Tibial artery (tissue), 4 donors: ENCODE data around the gene HCRTR1.

Source experiments
- DNase-seq, 2 donors: peaks; one replicate each; pipeline ENCODE4 v3.0.0-alpha.2; 2019
- H3K27ac ChIP-seq, 2 donors: fragments of 200-600 bp; sonication (generic) in 1 of 2; 1 replicate in 1 of 2; 2 replicates in 1 of 2; pipeline ENCODE4 v1.5.1; 2018 to 2019; ENCODE audit warnings: mild to moderate bottlenecking in 1 of 2
- H3K27me3 ChIP-seq, 2 donors: fragments of 200-600 bp; sonication (generic) in 1 of 2; one replicate each; pipeline versions ENCODE4 v1.5.1 to v1.6.0; 2016 to 2019
- H3K36me3 ChIP-seq, 3 donors: fragments of 200-600 bp; sonication (generic) in 2 of 3; one replicate each; pipeline ENCODE4 v1.5.1; 2016 to 2019; ENCODE audit warnings: mild to moderate bottlenecking in 2 of 3
- H3K4me1 ChIP-seq, 4 donors: fragments of 200-600 bp; sonication (generic) in 2 of 4; 1 replicate in 3 of 4; 2 replicates in 1 of 4; pipeline ENCODE4 v1.5.1; 2016 to 2019
- H3K4me3 ChIP-seq, 2 donors: fragments of 200-600 bp; sonication (generic) in 1 of 2; 1 replicate in 1 of 2; 2 replicates in 1 of 2; pipeline ENCODE4 v1.5.1; 2018 to 2019; ENCODE audit warnings: mild to moderate bottlenecking in 2 of 2
- H3K9me3 ChIP-seq, 3 donors: fragments of 200-600 bp; sonication (generic) in 1 of 3; one replicate each; pipeline ENCODE4 v1.5.1; 2016 to 2019
- intact Hi-C: fragments of 100-400 bp; cut with DNase I; formaldehyde crosslinking; loops from one replicate; pipeline ENCODE4 v1.15.0; 2023; ENCODE audit warnings: low total_unique reads
- TF ChIP-seq, protein P1 (sequence below), 2 experiments: fragments of 200-600 bp in 1 of 2; fragments of 450-650 bp in 1 of 2; IDR thresholded peaks; one replicate each; pipeline ENCODE4 v1.5.1; 2017 to 2019; ENCODE audit warnings: antibody characterized with exemption in 2 of 2, mild to moderate bottlenecking in 1 of 2, moderate library complexity in 1 of 2

HCRTR1 gene

DNA sequence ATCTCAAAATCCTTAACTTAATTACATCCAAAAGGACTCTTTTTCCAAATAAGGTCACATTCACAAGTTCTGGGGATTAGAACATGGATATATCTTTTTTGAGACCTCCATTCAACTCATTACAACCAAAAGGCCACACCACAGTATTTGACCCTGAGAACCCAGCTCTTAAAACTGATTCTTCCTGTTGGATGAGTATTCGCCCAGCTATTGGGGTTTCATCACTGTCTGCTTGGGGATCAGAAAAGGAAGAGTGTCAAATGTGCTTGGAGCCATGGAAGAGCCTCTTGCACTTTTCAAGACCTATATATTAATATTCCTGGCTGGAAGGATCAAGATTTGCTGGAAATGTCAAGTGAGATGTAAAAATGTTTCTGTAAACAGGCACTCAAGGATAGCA lies 46.6 kb upstream of the HCRTR1 start:
- TF ChIP-seq, protein P1, sequence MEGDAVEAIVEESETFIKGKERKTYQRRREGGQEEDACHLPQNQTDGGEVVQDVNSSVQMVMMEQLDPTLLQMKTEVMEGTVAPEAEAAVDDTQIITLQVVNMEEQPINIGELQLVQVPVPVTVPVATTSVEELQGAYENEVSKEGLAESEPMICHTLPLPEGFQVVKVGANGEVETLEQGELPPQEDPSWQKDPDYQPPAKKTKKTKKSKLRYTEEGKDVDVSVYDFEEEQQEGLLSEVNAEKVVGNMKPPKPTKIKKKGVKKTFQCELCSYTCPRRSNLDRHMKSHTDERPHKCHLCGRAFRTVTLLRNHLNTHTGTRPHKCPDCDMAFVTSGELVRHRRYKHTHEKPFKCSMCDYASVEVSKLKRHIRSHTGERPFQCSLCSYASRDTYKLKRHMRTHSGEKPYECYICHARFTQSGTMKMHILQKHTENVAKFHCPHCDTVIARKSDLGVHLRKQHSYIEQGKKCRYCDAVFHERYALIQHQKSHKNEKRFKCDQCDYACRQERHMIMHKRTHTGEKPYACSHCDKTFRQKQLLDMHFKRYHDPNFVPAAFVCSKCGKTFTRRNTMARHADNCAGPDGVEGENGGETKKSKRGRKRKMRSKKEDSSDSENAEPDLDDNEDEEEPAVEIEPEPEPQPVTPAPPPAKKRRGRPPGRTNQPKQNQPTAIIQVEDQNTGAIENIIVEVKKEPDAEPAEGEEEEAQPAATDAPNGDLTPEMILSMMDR (IDR thresholded peaks at IDR 0.05) = no peak
- H3K4me1 ChIP-seq = peaks cover 0 to 85% (median 67%) of the 10 kb centered on the region in 4 donors
- H3K36me3 ChIP-seq = no peaks in the 10 kb centered on the region
- intact Hi-C loops = no loop called here
- H3K4me3 ChIP-seq = no peak overlapping the region
- H3K27me3 ChIP-seq = no peaks in the 10 kb centered on the region
- no peaks in the 10 kb centered on the region for H3K9me3 ChIP-seq
- peak overlapping the region; percentile 87 to 91 for H3K27ac ChIP-seq
- no peak for DNase-seq

DNA sequence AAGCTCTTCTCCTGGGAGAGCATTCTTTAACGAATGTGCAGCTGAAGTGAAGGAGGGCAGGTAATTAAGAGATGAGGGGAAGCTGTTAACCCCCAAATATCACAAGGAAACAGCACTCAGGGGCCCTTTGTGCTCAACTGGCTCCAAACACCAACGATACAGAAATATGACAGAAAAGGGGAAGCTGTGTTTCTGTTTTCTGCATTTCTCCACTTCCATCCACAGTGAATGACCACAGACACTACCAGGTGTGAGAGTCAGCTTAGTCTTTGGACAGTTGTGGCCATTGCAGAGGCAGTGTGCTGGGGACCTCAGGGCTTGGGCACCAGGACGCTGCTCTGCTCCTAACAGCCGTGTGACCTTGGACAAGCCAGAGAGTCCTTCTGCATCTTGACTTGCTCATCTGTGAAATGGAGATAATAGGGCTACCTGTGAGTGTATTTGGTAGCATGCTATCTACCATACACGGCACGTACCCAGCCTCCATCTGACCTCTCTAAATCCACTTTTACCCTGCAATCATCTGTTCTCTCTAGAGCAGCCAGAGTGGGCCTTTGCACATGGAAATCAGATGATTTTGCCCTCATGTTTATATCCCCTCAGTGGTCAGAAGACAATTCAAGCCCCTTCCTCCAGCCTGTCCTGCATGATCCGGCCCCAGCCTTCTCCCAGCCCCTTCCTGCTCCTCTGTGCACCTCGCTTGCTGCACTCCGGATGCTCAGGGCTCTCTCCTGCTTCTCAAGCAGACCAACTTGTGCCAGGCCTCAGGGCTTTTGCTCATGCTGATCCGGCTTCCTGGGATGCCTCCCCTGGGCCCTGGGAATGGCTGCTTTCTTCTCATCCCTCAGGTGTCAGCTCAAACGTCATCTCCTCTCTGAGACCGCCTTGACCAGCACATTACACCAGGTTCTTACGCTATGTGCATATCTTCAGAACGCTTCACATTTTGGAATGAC lies 45.9 kb upstream of the HCRTR1 start:
- TF ChIP-seq, protein P1 (IDR thresholded peaks at IDR 0.05) = no peak
- H3K4me3 ChIP-seq = no peak overlapping the region
- H3K4me1 ChIP-seq = peaks cover 0 to 88% (median 69%) of the 10 kb centered on the region in 4 donors
- no peaks in the 10 kb centered on the region for H3K27me3 ChIP-seq
- H3K36me3 ChIP-seq = no peaks in the 10 kb centered on the region
- no peaks in the 10 kb centered on the region for H3K9me3 ChIP-seq
- DNase-seq = peak in 1 of 2 donors; percentile 9
- intact Hi-C loops = no loop called here
- H3K27ac ChIP-seq = peak overlapping the region; percentile 87 to 91

DNA sequence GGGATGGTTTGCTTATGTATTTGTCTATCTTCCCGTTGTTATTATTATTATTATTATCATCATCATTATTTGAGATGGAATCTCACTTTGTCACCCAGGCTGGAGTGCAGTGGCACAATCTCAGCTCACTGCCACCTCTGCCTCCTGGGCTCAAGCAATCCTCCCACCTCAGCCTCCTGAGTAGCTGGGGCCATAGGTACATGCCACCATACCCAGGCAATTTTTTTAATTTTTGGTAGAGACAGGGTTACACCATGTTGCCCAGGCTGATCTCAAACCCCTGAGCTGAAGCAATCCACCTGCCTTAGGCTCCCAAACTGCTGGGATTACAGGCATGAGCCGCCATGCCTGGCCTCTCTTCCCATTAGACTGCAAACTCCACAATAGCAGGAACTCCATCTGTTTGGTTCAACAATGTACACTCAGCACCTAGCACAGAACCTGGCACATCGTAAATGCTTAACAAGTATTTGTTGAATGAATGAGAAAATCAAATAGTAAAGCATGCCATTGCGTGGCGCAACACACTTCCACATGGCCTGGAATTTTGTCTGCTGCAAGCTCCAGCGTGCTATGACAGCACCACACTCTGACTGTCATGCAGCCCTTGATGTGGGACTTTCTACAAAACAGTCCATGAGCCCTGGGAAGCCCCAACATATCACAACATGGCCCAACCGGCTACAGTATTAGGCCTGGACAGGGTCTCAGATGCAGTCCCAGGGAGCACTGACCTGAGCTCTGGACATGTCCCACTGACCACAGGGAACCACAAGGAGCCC lies 45.0 kb upstream of the HCRTR1 start:
- no peaks in the 10 kb centered on the region for H3K36me3 ChIP-seq
- peak in 1 of 2 donors; percentile 16 for DNase-seq
- H3K4me1 ChIP-seq = peaks cover 0 to 81% (median 65%) of the 10 kb centered on the region in 4 donors
- intact Hi-C loops = no loop called here
- H3K9me3 ChIP-seq = no peaks in the 10 kb centered on the region
- no peaks in the 10 kb centered on the region for H3K27me3 ChIP-seq
- TF ChIP-seq, protein P1 (IDR thresholded peaks at IDR 0.05) = no peak
- peak overlapping the region; percentile 87 to 91 for H3K27ac ChIP-seq
- no peak overlapping the region for H3K4me3 ChIP-seq

DNA sequence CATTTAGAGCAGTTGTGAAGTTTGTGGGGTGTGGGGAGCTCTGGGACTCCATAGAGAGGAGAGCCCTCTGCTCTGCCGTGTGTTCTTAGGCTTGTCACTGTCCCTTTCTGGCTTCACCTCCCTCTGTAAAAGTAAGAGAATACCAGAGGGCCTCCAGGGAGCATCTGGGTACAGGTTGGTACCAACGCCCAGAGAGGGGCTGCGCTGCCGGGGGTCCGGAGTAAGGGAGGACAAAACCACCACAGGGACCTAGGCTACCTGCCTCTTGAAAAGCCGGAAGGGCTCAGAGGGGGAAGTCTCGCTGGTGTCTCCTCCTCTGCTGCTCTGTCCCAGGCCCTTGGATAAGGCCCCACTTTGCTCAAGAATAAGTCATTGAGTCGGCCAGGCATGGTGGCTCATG lies 44.2 kb upstream of the HCRTR1 start:
- TF ChIP-seq, protein P1 (IDR thresholded peaks at IDR 0.05) = no peak
- intact Hi-C loops = no loop called here
- Histone ChIP-seq H3K4me1 (peaks cover 0 to 73% (median 58%) of the 10 kb centered on the region in 4 donors), H3K36me3 (no peaks in the 10 kb centered on the region), H3K27me3 (no peaks in the 10 kb centered on the region), H3K27ac (peak overlapping the region; percentile 87 to 91), H3K9me3 (no peaks in the 10 kb centered on the region), H3K4me3 (no peak overlapping the region)
- DNase-seq = peak in 1 of 2 donors; percentile 14

DNA sequence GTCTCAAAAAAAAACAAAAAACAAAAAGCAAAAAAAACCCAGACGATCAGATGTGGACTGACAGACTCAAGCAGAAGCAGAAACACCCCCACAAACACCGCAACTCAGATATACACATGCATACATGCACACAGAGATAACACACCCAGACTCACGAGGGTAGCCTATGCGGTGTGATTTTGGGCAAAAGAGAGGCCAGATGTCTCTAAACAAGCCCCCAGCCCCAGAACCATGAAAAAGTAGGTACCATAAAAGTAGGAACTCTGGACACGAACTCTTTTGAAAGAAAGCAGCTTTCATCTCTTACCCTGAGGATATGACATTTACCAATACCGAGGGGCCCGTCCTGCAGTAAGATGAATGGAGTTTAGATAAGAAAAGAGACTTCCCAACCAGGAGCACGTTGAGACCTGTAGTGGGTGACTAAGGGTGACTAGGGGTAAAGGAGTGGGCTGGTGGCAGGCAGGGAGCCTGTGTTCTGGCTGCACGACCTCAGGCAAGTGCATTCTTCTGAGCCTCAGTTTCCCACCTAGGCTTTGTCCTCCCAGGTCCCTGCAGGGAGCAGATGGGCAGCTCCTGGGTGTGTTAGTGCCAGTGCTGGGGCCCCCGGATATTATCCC lies 42.6 kb upstream of the HCRTR1 start:
- no peak for DNase-seq
- Histone ChIP-seq H3K27ac (peak overlapping the region; percentile 87 to 91), H3K4me3 (peak overlapping the region; percentile 72 to 81)

More for the DNA sequence above, 42.6 kb upstream of the HCRTR1 start:
- Histone ChIP-seq H3K4me1 (peaks cover 0 to 68% (median 50%) of the 10 kb centered on the region in 4 donors), H3K36me3 (peaks cover 0 to 5% (median 0%) of the 10 kb centered on the region in 3 donors), H3K27me3 (no peaks in the 10 kb centered on the region), H3K9me3 (no peaks in the 10 kb centered on the region)
- TF ChIP-seq, protein P1 (IDR thresholded peaks at IDR 0.05) = no peak
- intact Hi-C loops = no loop called here
